Sciatic nerve (tissue), 2 donors: ENCODE data around the gene IQCE. TPM values are rescaled to one million over a fixed set of nuclear protein-coding genes. Genes with fewer than 3 reads are reported as not detected.
"Not testable (repeated sequence)": the region's sequence is repeated elsewhere in the genome, so short reads cannot be mapped to it uniquely, and the experiment has no call there.

ENCODE experiments used
- ATAC-seq: fragments of 200-7000 bp; cut with Tn5 transposase; one replicate; pipeline ENCODE4 v1.9.1; 2020; ENCODE audit warnings: mild to moderate bottlenecking, moderate library complexity
- DNase-seq: peaks from one replicate; pipeline ENCODE4 v3.0.0-alpha.2; 2020; ENCODE audit warnings: low spot score
- intact Hi-C: fragments of 100-400 bp; cut with DNase I; formaldehyde crosslinking; loops from one replicate; pipeline ENCODE4 v1.14.2; 2022
- total RNA-seq: library from RNA; stranded (reverse); fragmentation: NEBNext Ultra II Directional; extraction: Animal tissue kit (Norgen Biotek cat#: 25700); gene quantifications from one replicate; pipeline ENCODE4 v1.2.1, GENCODE V29; 2021
- donor health status: DM: no; HTN: no; CAD: no.
- donor health status: DM: no; HTN: no; CAD: no.

The IQCE gene
- total RNA-seq, 1 donor from 2014 or later: 21.4 TPM

DNA sequence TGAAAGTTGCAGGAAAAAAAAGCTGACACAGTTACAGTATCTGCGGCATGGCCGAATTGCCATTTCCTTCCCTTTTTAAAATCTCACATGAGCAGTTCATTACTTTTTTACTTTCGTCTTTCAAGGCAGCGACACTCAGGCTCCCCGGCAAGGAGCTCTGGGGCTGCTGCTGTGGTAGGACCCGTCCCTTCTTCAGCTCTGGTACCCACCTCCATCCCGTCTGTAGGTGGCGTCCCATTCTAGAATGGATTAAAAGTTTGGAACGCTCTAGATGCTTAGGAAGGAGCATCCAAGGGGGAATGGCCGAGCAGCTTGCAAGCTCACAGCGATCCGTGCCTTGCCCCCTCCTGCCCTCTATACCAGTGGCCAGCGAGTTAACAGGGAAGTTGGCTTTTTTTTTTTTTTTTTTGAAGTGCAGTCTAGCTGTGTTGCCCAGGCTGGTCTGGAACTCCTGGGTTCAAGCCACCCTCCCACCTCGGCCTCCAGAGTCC is 50.2 kb downstream of the IQCE start:
- intact Hi-C loops: no loop called here
- ATAC-seq (peak; percentile 44), DNase-seq (no peak)

DNA sequence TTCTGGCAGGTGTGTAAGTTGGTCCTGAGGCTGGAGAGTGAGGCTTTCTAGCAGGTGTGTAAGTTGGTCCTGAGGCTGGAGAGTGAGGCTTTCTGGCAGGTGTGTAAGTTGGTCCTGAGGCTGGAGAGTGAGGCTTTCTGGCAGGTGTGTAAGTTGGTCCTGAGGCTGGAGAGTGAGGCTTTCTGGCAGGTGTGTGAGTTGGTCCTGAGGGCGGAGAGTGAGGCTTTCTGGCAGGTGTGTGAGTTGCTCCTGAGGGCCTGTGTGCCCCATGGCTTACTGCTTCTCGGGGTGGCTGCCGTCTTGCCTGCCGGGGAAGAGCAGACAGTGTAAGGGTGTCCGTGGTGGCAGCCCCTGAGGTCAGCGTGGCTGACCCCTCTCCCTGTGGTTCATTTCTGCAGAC is 50.9 kb downstream of the IQCE start:
- ATAC-seq, intact Hi-C loops, DNase-seq: not testable (repeated sequence)

DNA sequence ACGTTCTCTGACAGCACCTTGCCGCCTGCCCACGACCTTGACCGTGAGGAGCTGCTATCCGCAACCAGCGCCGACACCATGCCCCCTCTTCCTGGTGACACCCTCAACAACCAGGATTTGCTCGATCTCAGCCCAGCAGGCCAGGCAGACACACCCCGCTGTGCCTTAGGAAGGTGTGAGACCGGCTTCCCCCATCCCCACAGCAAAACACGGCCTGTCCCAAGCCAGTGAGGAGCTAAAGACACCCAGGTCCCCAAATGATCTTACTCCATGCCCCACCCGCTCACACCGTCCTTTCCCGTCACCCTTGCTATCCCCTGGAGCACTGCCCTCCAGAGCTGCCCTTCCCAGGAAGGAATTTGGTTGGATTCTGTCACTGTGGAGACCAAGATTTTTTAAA is 51.7 kb downstream of the IQCE start:
- intact Hi-C loops: no loop called here
- ATAC-seq (no peak), DNase-seq (no peak)

- ATAC-seq (no peak), DNase-seq (no peak)
- intact Hi-C loops: no loop called here
These were observed 52.1 kb downstream of the IQCE start for GRCh38 chr7:2610898-2611297.

GRCh38 chr7:2611401-2611800 is 52.6 kb downstream of the IQCE start:
- DNase-seq (no peak), ATAC-seq (no peak)
- intact Hi-C loops: no loop called here

- DNase-seq: no peak
- ATAC-seq: no peak
- intact Hi-C loops: no loop called here
These were observed 53.1 kb downstream of the IQCE start for GRCh38 chr7:2611922-2612321.

DNA sequence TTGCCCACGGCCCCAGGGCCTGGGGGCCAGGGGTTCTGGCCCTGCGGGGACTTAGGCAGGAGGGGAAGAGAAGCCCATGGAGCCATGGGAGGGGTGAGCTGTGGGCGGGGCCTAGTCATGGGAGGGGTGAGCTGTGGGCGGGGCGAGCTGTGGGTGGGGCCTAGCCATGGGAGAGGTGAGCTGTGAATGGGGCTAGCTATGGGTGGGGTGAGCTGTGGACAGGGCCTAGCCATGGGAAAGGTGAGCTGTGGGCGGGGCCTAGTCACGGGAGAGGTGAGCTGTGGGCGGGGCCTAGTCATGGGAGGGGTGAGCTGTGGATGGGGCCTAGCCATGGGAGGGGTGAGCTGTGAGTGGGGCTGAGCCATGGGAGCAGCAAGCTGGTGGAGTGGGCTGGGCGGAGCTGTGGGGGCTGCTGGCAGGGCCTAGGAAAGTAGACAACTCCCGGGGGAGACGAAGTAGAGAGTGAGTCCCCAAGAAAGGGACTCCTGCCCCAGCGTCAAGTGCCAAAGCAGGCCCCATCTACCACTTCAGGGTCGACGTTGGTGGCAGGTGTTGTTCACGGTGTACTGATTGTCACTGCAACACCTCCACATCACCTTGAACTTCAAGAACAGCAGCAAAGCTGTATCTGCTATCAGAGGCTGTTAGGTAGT is 53.8 kb downstream of the IQCE start:
- intact Hi-C loops: no loop called here
- DNase-seq (no peak), ATAC-seq (no peak)

DNA sequence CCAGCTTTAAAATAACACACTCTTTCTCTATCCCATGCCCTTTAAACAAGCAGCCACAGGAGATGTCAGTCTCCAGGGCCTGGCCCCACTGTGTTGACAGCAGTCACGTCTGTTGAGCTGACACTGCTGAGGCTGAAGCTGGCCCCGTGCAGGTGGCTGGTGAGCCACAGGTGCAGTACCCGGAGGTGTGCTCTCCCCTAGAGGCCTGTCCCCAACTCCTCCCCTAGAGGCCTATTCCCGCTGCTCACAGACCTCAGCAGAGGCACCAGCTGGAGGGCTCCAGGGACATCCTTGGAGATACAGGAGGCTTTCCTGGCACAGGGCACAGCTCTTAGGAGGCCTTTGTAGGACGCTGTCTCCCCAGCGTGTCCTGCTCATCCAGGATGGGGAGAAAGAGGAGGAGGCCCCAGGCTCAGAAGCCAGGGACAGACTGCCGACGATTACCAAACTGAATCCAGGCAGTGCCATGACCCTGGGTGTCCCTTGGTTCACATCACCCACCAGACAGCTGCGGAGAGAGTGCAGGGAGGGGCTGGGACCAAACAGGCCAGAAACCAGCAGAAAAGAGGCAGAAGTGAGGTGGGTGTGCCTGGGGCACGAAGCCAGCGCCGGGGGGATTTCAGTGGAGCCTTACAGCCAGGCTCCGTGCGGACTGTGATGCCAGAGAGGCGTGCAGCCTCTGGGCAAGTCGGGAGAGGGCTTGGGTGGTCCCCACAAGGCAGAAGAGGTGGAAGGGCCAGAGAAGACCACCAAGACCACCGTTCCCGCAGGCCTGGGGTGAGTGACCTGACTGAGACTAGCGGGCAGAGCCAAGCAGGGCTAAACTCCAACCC is 54.5 kb downstream of the IQCE start:
- peak; percentile 19 for ATAC-seq
- intact Hi-C loops: no loop called here
- no peak for DNase-seq

- intact Hi-C loops: no loop called here
- ATAC-seq (peak; percentile 50), DNase-seq (no peak)
These were observed 55.3 kb downstream of the IQCE start for GRCh38 chr7:2613931-2614600.

DNA sequence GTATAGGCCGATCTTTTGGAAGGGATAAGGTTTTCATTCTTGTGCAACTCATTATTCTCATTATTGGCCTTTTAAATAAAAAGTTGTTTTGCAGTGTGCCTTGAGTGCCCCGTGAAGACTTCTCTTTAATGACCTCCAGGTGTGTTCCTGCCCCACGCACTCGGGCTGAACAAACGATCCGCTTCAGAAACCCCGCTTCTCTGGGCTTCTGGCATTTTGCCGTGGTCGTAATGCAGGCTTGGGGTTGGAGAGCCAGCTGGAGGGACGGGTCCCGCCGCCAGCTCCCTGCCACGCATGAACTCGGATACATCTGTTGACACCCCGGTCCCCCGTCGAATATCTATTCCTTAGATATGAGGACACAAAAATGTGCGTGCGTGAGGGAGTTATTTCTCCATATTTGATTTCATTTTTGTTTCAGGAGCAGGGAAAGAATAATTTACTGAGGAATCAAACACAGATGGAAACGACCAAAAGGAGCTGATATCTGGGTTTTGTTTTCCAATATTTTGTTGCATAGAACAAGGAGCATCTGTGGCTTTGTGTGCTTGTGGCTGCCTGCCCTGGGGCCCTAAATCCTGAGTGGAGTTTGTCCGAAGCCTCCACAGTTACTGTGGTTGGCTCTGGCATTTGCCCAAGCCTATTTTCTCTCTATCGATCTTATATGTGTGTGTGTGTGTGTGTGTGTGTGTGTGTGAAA is 56.0 kb downstream of the IQCE start:
- ATAC-seq (no peak), DNase-seq (no peak)
- intact Hi-C loops: no loop called here

DNA sequence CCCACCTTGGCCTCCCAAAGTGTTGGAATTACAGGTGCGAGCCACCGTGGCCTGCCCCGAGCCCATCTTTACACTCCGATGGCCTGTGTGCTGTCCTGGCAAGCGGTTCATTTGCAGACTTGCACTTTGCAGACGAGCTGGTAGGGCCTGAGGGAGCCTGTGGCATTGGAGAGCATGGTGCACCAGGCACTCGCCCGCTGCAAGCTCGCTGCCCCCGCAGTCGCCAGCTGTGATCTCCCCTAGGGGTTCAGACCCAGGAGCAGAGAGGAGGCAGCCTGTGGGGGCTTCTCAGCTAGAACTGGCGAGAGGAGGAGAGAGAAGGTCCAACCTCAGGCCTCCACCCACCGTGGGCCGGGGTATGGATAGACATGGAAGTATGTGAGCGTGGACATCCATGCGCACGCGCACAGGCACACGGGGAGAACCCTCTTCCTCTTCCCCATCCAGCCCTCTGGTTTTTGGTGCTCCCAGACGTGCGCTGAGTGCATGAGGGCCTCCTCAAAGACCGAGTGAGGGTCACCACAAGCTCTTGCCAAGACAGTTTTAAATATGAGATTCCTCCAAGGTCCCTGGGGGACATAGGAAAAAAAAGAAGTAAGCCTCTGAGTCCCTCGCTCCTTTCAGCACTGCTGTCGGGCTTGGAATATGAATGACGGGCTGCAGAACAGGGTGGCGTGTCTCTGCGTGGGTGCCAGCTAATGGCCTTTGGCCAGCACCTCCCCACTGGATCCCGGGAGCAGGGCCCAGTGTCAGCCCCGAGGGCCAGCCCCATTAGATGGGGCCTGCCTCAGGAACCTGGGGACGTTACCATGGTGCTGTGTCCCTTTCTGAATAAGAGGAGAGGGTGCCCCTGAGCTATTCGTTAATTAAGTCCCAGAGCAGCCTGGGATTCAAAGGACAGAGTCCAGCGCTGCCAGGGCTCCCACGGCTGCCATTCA is 57.9 kb downstream of the IQCE start:
- ATAC-seq (no peak), DNase-seq (no peak)
- intact Hi-C loops: no loop called here

GRCh38 chr7:2617325-2617905 is 58.6 kb downstream of the IQCE start:
- ATAC-seq (peak; percentile 9), DNase-seq (no peak)
- intact Hi-C loops: no loop called here

DNA sequence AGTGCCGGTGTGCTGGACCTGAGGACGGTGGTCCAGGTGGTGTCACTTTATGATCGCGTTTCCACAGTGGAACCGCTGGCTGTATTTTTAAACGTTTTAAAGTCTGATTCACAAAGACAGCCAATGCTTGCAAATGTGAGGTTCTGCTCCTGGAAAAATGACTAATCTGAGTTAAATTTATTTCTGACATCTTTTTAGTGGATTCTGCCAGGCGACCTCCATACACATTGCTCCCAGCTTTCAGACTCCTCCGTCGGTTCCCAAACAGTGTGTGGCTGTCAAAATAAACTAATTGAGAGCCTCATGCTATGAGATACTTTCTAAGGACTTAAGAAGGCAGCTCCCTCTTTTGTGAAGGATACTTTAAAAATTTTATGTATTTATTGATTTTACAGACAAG is 60.3 kb downstream of the IQCE start:
- DNase-seq (no peak), ATAC-seq (no peak)
- intact Hi-C loops: no loop called here

DNA sequence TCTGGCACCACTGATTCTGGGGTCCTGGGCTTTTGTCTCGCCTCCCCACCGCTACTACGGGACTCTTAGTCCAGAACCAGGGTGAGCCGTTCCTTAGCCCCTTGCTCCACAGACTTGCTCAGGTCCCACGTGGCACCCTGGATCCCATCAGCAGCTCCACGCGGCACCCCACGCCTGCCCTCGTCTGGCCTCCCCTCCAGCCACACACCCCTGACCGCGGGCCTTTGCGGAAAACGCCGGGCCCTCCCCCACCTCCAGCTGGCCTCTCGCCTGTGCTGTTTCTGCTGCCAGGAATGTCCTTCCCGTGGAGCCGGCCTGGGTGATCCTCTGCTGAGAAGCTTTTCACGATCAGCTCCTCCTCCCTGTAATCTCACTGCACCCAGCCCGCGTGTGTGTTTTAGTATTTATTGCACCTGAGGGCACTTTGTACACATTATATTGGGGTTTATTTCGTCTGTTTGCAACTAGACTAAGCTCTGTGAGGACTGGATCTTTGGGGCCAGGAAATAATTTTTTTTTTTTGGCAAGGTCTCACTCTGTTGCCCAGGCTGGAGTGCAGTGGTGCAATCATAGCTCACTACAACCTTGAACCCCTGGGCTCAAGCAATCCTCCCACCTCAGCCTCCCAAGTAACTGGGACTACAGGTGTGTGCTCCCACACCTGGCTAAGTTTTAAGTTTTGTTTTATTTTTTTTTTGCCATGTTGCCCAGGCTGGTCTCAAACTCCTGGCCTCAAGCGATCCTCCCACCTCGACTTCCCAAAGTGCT is 62.5 kb downstream of the IQCE start:
- ATAC-seq (peak; percentile 60), DNase-seq (peak; percentile 75)
- intact Hi-C loops: no loop called here

DNA sequence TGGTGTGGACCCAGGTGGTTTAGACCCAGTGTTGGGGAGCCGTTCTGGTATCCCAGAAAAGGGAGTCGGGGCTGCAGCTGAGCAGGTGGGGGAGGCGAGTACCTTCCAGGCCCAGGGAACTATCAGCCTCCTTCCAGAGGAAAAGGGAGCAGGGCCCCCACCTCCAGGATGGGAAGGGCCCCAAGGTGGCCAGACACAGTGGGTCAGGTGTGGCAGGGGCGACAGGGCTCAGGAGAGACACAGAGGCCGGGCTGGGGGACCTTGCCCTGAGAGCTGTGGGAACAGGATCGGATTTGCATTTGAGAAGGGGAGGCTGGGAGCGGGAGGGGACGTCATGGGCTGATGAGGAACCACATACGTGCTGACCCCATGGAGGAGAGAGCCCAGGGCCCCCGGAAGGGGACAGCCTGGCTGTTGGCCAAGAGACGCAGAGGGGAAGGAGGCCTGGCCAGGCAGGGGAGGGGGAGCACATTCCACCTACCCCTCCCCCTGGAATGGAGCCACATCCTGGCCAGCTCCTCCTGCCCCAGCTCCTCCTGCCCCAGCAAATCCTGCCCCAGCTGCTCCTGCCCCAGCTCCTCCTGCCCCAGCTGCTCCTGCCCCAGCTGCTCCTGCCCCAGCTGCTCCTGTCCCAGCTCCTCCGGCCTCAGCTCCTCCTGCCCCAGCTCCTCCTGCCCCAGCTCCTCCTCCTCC is 63.3 kb downstream of the IQCE start:
- DNase-seq (peak; percentile 70), ATAC-seq (peak; percentile 4)
- intact Hi-C loops: no loop called here

- intact Hi-C loops: no loop called here
- ATAC-seq: peak; percentile 28
- DNase-seq: no peak
These were observed 64.3 kb downstream of the IQCE start for GRCh38 chr7:2622869-2623697.
